K562 (cell line): ENCODE results near the gene CLEC3B. TPM values are rescaled to one million over a fixed set of nuclear protein-coding genes. Genes with fewer than 3 reads are reported as not detected.
A peak's percentile ranks its signal among the peaks of the same experiment; 100 is the strongest.

Experiments
- BRF2 ChIP-seq: IDR thresholded peaks from 3 replicates; pipeline ENCODE4 v1.6.1; 2011; ENCODE audit warnings: borderline replicate concordance, mild to moderate bottlenecking; ENCODE audit not compliant: insufficient read length, insufficient read depth
- CEBPG ChIP-seq, 3 experiments: fragments of 200-800 bp in 1 of 3; sonication (Bioruptor generic) in 1 of 3; sonication (generic) in 1 of 3; formaldehyde crosslinking in 1 of 3; IDR thresholded peaks in 2 of 3; conservative IDR thresholded peaks in 1 of 3; 2 replicates each; pipeline versions ENCODE4 v1.6.1 to v1.8.0; 2016 to 2022; ENCODE audit warnings: missing compliant biosample characterization in 2 of 3, missing genetic modification characterization in 2 of 3, mild to moderate bottlenecking in 1 of 3, missing genetic modification reagents in 1 of 3
- FOXK2 ChIP-seq, 2 experiments: fragments of 450-650 bp; IDR thresholded peaks in 1 of 2; conservative IDR thresholded peaks in 1 of 2; 2 replicates each; pipeline ENCODE4 v1.6.1; 2016; ENCODE audit warnings: low read depth in 2 of 2, mild to moderate bottlenecking in 1 of 2
- FUS ChIP-seq: fragments of 200-400 bp; formaldehyde crosslinking; optimal IDR thresholded peaks from 2 replicates; pipeline ENCODE3; 2017; ENCODE audit warnings: low read depth, low read length
- HNRNPH1 ChIP-seq: fragments of 200-400 bp; formaldehyde crosslinking; optimal IDR thresholded peaks from 2 replicates; pipeline ENCODE3; 2017; ENCODE audit warnings: low read depth, mild to moderate bottlenecking, low read length, moderate library complexity
- HNRNPL ChIP-seq: fragments of 200-400 bp; formaldehyde crosslinking; IDR thresholded peaks from 2 replicates; pipeline ENCODE4 v1.6.1; 2017; ENCODE audit warnings: low read depth, mild to moderate bottlenecking, low read length
- NR2C1 ChIP-seq, 2 experiments: fragments of 450-650 bp; IDR thresholded peaks; 2 replicates each; pipeline ENCODE4 v1.6.1; 2017; ENCODE audit warnings: mild to moderate bottlenecking in 2 of 2, antibody characterized with exemption in 1 of 2, inconsistent platforms in 1 of 2, missing compliant biosample characterization in 1 of 2, missing genetic modification characterization in 1 of 2
- RBM14 ChIP-seq: fragments of 200-400 bp; formaldehyde crosslinking; IDR thresholded peaks from 2 replicates; pipeline ENCODE4 v1.6.1; 2018; ENCODE audit warnings: low read depth, mild to moderate bottlenecking, low read length, moderate library complexity, borderline replicate concordance; ENCODE audit not compliant: insufficient read depth
- SMARCA4 ChIP-seq: fragments of 450-650 bp; IDR thresholded peaks from 2 replicates; pipeline ENCODE4 v1.6.1; 2016
- TSHZ1 ChIP-seq: fragments of 250-450 bp; sonication (Bioruptor Pico); IDR thresholded peaks from 2 replicates; pipeline ENCODE4 v1.4.0; 2020; ENCODE audit warnings: mild to moderate bottlenecking, moderate library complexity
- WHSC1 ChIP-seq: IDR thresholded peaks from one replicate; pipeline ENCODE4 v1.6.1; 2012; ENCODE audit warnings: low read length, control low read depth, inconsistent platforms
- ZFP91 ChIP-seq: sonication (generic); formaldehyde crosslinking; IDR thresholded peaks from 2 replicates; pipeline ENCODE4 v1.8.0; 2022; ENCODE audit warnings: mild to moderate bottlenecking, missing genetic modification reagents
- ZKSCAN3 ChIP-seq: fragments of 250-450 bp; sonication (Bioruptor Pico); IDR thresholded peaks from 2 replicates; pipeline ENCODE4 v1.4.0; 2020
- ZNF395 ChIP-seq: fragments of 200-800 bp; sonication (Bioruptor generic); IDR thresholded peaks from 2 replicates; pipeline ENCODE4 v1.6.1; 2017; ENCODE audit warnings: missing genetic modification characterization, missing compliant biosample characterization
- ZNF551 ChIP-seq: fragments of 250-450 bp; sonication (Bioruptor Pico); IDR thresholded peaks from 2 replicates; pipeline ENCODE4 v1.5.0; 2021; ENCODE audit warnings: mild to moderate bottlenecking, moderate library complexity
- ZSCAN32 ChIP-seq: fragments of 450-650 bp; formaldehyde crosslinking; IDR thresholded peaks from 2 replicates; pipeline ENCODE4 v1.4.0; 2020; ENCODE audit warnings: mild to moderate bottlenecking, moderate library complexity
- polyA plus RNA-seq, 8 experiments: library from polyadenylated mRNA; depleted of rRNA in 4 of 8; stranded (reverse) in 5 of 8; unstranded in 3 of 8; fragments of >200 nt; fragmentation: Nextera tagmentation in 2 of 8; fragmentation: Illumina TruSeq in 1 of 8; extraction: Ambion mirVana in 2 of 8; extraction: Trizol in 1 of 8; gene quantifications; 2 replicates each; pipeline versions ENCODE4 v1.2.1 to v1.2.3, GENCODE V29; 2011 to 2014; ENCODE audit warnings: inconsistent platforms in 1 of 8, missing spikeins in 1 of 8
- total RNA-seq, 7 experiments: library from RNA; depleted of rRNA in 6 of 7; stranded (reverse); fragments of >200 nt in 6 of 7; fragmentation: Illumina TruSeq in 2 of 7; extraction: Trizol in 2 of 7; gene quantifications; 2 replicates each; pipeline versions ENCODE4 v1.2.1 to v1.2.3, GENCODE V29; 2011 to 2021; ENCODE audit warnings: low replicate concordance in 1 of 7

The CLEC3B gene
- total and polyA plus RNA-seq, 9 of the 15 experiments (the other 6 are each of a cell fraction or from before 2014, with no cell fraction given) = not detected

GRCh38 chr3:45043728-45044299 lies 17.7 kb downstream of the CLEC3B start (continued):
- TF ChIP-seq CEBPG (CRISPR knock-in tag; IDR thresholded peaks at IDR 0.05) (no peak), CEBPG (tag; conservative IDR thresholded peaks at IDR 0.05 in 1 of 2, IDR thresholded peaks at IDR 0.05 in 1 of 2) (no peak), BRF2 (no peak), SMARCA4 (peak; percentile 60), ZNF395 (CRISPR knock-in tag) (peak; percentile 36; the same call in 1 of the 2 replicates), ZSCAN32 (CRISPR knock-in tag) (no peak), RBM14 (no peak), FUS (no peak), HNRNPH1 (no peak), WHSC1 (no peak), HNRNPL (no peak), NR2C1 (IDR thresholded peaks at IDR 0.05) (no peak), NR2C1 (tag; IDR thresholded peaks at IDR 0.05) (no peak), TSHZ1 (CRISPR knock-in tag) (no peak), ZKSCAN3 (CRISPR knock-in tag) (no peak), ZNF551 (CRISPR knock-in tag) (no peak), FOXK2 (conservative IDR thresholded peaks at IDR 0.05 in 1 of 2, IDR thresholded peaks at IDR 0.05 in 1 of 2; ENCODE audit: low read depth in 2 of 2) (no peak), ZFP91 (CRISPR knock-in tag) (no peak)
